Esophagus muscularis mucosa (tissue), 4 donors: Measurements from ENCODE around the gene PKMYT1. TPM values are rescaled to one million over a fixed set of nuclear protein-coding genes. Genes with fewer than 3 reads are reported as not detected.

ENCODE experiments used
- DNase-seq: peaks from one replicate; pipeline ENCODE4 v3.0.0-alpha.2; 2017; ENCODE audit errors: extremely low spot score
- H3K27ac ChIP-seq, 4 donors: fragments of 200-600 bp; sonication (generic); replicated peaks in 1 of 4; 1 replicate in 3 of 4; 2 replicates in 1 of 4; pipeline ENCODE4 v1.5.1; 2016 to 2019; ENCODE audit warnings: mild to moderate bottlenecking in 1 of 4
- H3K27me3 ChIP-seq, 4 donors: fragments of 200-600 bp; sonication (generic); one replicate each; pipeline versions ENCODE4 v1.5.1 to v1.6.0; 2016 to 2019
- H3K36me3 ChIP-seq, 4 donors: fragments of 200-600 bp; sonication (generic); one replicate each; pipeline ENCODE4 v1.5.1; 2016 to 2019
- H3K4me1 ChIP-seq, 4 donors: fragments of 200-600 bp; sonication (generic); one replicate each; pipeline ENCODE4 v1.5.1; 2016 to 2019
- H3K4me3 ChIP-seq, 4 donors: fragments of 200-600 bp; sonication (generic); 1 replicate in 2 of 4; 2 replicates in 2 of 4; pipeline ENCODE4 v1.5.1; 2016 to 2019; ENCODE audit warnings: mild to moderate bottlenecking in 4 of 4, moderate library complexity in 1 of 4
- H3K9me3 ChIP-seq, 4 donors: fragments of 200-600 bp; sonication (generic); 1 replicate in 3 of 4; 2 replicates in 1 of 4; pipeline ENCODE4 v1.5.1; 2016 to 2019
- EP300 ChIP-seq: sonication (generic); formaldehyde crosslinking; IDR thresholded peaks from one replicate; pipeline ENCODE4 v1.6.1; 2017; ENCODE audit warnings: antibody characterized with exemption
- POLR2A ChIP-seq: fragments of 450-650 bp; IDR thresholded peaks from one replicate; pipeline ENCODE4 v1.6.1; 2017; ENCODE audit warnings: antibody characterized with exemption, moderate library complexity, mild to moderate bottlenecking, low read depth
- POLR2AphosphoS5 ChIP-seq, 2 donors: sonication (generic); formaldehyde crosslinking; IDR thresholded peaks; one replicate each; pipeline ENCODE4 v1.6.1; 2017; ENCODE audit warnings: antibody characterized with exemption in 2 of 2
- WGBS: methylation state at CpG from one replicate; pipeline ENCODE4 v1.1.5; 2018; 5-methylcytosine and 5-hydroxymethylcytosine counted together
- intact Hi-C: fragments of 100-400 bp; cut with DNase I; formaldehyde crosslinking; loops from one replicate; pipeline ENCODE4 v1.15.1; 2023
- total RNA-seq, 4 donors: library from RNA; depleted of rRNA; stranded (reverse); fragments of >200 nt; gene quantifications; one replicate each; pipeline versions ENCODE4 v1.1.0 to v1.2.1, GENCODE V29; 2016
- TF ChIP-seq, protein P1 (sequence below), 3 experiments: fragments of 200-600 bp in 2 of 3; fragments of 450-650 bp in 1 of 3; sonication (generic) in 2 of 3; IDR thresholded peaks; one replicate each; pipeline ENCODE4 v1.5.1; 2017 to 2019; ENCODE audit warnings: antibody characterized with exemption in 3 of 3, mild to moderate bottlenecking in 2 of 3, moderate library complexity in 1 of 3

The PKMYT1 gene
- total RNA-seq, 4 donors from 2014 or later = 0.57 to 2.5 TPM; not detected in 2

DNA sequence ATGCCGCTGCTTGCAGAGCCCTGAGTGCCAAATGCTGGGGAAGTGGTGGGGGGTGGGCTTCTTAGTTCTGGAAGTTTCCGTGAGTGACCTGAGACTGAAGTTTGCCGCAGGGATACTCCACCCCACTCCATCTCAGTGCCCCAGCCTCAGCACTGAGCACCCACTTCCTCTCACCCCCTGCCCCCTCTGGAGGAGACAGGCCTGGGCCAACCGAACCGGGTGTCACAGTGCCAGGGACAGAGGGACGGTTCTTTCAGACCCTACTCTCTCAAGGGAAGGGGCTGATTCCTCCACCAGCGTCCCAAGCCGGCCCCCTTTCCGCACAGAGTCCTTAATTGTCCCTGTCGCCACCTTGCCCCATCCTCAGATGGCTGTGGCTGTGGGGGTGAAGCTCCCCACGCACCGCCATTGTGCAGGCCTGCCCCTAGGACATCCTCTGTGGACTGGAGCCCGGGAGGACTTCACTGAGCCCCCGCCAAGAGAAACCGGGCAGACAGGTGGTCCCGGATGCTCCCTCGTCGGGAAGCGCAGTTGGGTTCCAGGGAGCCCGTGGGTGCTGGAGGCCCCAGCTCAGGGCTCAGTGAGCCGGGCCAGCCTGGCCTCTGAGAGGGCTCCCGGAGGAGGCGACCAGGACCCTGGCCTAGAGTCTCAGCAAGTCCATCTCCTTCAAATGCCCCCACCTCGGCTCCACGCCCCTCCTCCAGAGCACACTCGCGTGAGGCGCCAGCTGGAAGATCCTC lies 17.7 kb downstream of the PKMYT1 start:
- H3K36me3 ChIP-seq = no peaks in the 10 kb centered on the region
- H3K27ac ChIP-seq = no peak overlapping the region
- intact Hi-C loops = no loop called here
- no peak for DNase-seq
- H3K9me3 ChIP-seq = no peaks in the 10 kb centered on the region
- H3K27me3 ChIP-seq = peaks cover 30 to 99% (median 68%) of the 10 kb centered on the region in 4 donors
- no peak overlapping the region for H3K4me3 ChIP-seq
- peaks cover 34 to 50% (median 46%) of the 10 kb centered on the region in 4 donors for H3K4me1 ChIP-seq
- WGBS = 18% methylated on average over 21 of the region's 28 CpGs
- TF ChIP-seq, protein P1, sequence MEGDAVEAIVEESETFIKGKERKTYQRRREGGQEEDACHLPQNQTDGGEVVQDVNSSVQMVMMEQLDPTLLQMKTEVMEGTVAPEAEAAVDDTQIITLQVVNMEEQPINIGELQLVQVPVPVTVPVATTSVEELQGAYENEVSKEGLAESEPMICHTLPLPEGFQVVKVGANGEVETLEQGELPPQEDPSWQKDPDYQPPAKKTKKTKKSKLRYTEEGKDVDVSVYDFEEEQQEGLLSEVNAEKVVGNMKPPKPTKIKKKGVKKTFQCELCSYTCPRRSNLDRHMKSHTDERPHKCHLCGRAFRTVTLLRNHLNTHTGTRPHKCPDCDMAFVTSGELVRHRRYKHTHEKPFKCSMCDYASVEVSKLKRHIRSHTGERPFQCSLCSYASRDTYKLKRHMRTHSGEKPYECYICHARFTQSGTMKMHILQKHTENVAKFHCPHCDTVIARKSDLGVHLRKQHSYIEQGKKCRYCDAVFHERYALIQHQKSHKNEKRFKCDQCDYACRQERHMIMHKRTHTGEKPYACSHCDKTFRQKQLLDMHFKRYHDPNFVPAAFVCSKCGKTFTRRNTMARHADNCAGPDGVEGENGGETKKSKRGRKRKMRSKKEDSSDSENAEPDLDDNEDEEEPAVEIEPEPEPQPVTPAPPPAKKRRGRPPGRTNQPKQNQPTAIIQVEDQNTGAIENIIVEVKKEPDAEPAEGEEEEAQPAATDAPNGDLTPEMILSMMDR (IDR thresholded peaks at IDR 0.05) = no peak
- no peak for TF ChIP-seq POLR2A
- TF ChIP-seq EP300 = no peak
- TF ChIP-seq POLR2AphosphoS5 (IDR thresholded peaks at IDR 0.05) = no peak

DNA sequence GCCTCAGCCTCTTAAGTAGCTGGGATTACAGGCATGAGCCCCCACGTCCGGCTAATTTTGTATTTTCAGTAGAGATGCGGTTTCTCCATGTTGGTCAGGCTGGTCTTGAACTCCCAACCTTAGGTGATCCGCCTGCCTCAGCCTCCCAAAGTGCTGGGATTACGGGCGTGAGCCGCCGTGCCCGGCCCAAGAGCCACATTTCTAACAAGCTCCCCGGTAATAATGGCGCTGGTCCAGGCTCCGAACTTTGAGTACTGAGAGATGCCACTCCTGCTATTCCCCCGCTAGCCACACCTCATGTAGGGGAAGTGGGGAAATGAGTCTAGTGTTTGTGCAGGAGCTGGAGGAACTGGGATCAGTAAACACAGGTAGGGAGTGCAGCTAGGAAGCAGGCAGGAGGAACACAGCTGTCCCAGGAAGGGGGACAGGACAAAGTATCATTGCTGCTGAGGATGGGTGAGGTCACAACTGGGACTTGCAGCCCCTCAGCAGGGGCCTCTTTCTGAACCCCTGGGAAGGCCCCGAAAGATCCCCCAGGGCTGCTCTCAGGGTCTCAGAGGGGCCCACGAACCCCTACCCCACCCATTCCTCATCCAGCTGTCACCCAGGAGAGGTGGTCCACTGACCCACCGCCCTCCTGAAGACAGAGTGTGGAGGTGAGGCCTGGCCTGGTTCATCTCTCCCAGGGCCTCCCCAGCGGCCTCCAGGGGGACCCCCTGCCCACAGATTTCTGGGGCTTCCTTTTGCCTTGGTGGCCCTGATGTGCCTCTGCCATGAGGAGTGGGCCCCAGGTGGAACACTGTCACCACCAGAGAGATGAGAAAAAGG lies 19.8 kb downstream of the PKMYT1 start:
- WGBS = 69% methylated on average over 8 of the region's 17 CpGs
- DNase-seq = no peak
- H3K4me3 ChIP-seq = no peak overlapping the region
- no peaks in the 10 kb centered on the region for H3K9me3 ChIP-seq
- peaks cover 26 to 36% (median 30%) of the 10 kb centered on the region in 4 donors for H3K4me1 ChIP-seq
- intact Hi-C loops = no loop called here
- no peaks in the 10 kb centered on the region for H3K36me3 ChIP-seq
- peaks cover 24 to 99% (median 57%) of the 10 kb centered on the region in 4 donors for H3K27me3 ChIP-seq
- no peak overlapping the region for H3K27ac ChIP-seq
- TF ChIP-seq, protein P1 (IDR thresholded peaks at IDR 0.05) = no peak

DNA sequence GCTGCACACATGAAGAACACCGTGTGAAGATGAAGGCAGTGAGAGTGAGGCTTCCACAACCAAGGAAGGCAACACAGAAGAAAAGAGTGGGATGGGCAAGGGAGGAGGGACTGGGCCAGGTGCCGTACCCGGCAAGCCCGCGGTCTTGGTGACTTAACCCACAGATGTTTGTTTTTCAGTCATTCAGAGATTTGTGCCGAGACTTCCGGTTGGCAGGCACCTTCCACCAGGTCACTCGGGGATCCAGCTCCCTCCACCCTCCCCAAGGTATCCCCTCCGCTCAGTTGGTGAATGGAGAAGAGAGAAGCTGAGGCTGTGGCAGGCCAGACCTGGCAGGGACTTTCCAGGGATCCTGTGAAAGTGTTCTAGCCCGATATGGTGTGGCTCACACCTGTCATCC lies 21.0 kb downstream of the PKMYT1 start:
- H3K36me3 ChIP-seq = no peaks in the 10 kb centered on the region
- H3K27ac ChIP-seq = no peak overlapping the region
- no peak for DNase-seq
- 55% methylated on average over 10 of the region's 10 CpGs for WGBS
- intact Hi-C loops = no loop called here
- no peak overlapping the region for H3K4me3 ChIP-seq
- peaks cover 15 to 24% (median 19%) of the 10 kb centered on the region in 4 donors for H3K4me1 ChIP-seq
- H3K27me3 ChIP-seq = peaks cover 16 to 99% (median 51%) of the 10 kb centered on the region in 4 donors
- H3K9me3 ChIP-seq = no peaks in the 10 kb centered on the region
- TF ChIP-seq EP300 (no peak), POLR2AphosphoS5 (IDR thresholded peaks at IDR 0.05) (no peak), POLR2A (no peak)
- TF ChIP-seq, protein P1 (IDR thresholded peaks at IDR 0.05) = no peak

DNA sequence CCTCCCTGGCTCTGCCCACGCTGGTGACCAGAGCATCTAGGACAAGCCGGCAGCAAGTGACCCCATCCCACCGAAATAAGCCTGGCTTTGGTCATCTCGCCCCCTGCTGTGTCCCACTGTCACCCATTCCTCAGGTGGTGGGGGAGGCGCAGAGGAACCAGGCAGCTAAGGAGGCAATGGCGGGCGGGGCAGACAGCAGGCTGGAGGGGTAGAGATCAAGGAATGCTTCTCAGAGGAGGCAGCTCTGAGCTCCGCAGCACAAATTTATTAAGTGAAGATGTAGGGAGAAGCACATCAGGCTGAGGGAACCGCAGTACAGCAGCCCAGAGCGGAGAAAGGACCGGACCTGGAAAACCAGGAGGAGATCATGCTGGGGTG lies 23.7 kb downstream of the PKMYT1 start:
- Histone ChIP-seq H3K36me3 (no peaks in the 10 kb centered on the region), H3K27ac (no peak overlapping the region), H3K4me3 (no peak overlapping the region), H3K9me3 (no peaks in the 10 kb centered on the region), H3K27me3 (peaks cover under 1 to 76% (median 25%) of the 10 kb centered on the region in 4 donors), H3K4me1 (no peaks in the 10 kb centered on the region)
- DNase-seq = no peak
- intact Hi-C loops = no loop called here
- 95% methylated on average over 8 of the region's 11 CpGs for WGBS
- TF ChIP-seq POLR2AphosphoS5 (IDR thresholded peaks at IDR 0.05) (no peak), EP300 (no peak), POLR2A (no peak)
- TF ChIP-seq, protein P1 (IDR thresholded peaks at IDR 0.05) = no peak
